Measurements from ENCODE around the gene AGXT.

The AGXT gene

GRCh38 chr2:240911641-240912265, 43.1 kb downstream of the AGXT start:
- no peak for ATAC-seq
- TF ChIP-seq, protein P1, sequence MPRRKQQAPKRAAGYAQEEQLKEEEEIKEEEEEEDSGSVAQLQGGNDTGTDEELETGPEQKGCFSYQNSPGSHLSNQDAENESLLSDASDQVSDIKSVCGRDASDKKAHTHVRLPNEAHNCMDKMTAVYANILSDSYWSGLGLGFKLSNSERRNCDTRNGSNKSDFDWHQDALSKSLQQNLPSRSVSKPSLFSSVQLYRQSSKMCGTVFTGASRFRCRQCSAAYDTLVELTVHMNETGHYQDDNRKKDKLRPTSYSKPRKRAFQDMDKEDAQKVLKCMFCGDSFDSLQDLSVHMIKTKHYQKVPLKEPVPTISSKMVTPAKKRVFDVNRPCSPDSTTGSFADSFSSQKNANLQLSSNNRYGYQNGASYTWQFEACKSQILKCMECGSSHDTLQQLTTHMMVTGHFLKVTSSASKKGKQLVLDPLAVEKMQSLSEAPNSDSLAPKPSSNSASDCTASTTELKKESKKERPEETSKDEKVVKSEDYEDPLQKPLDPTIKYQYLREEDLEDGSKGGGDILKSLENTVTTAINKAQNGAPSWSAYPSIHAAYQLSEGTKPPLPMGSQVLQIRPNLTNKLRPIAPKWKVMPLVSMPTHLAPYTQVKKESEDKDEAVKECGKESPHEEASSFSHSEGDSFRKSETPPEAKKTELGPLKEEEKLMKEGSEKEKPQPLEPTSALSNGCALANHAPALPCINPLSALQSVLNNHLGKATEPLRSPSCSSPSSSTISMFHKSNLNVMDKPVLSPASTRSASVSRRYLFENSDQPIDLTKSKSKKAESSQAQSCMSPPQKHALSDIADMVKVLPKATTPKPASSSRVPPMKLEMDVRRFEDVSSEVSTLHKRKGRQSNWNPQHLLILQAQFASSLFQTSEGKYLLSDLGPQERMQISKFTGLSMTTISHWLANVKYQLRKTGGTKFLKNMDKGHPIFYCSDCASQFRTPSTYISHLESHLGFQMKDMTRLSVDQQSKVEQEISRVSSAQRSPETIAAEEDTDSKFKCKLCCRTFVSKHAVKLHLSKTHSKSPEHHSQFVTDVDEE (CRISPR knock-in tag; IDR thresholded peaks at IDR 0.05), result no peak
- no peak for TF ChIP-seq ARNTL (CRISPR knock-in tag; IDR thresholded peaks at IDR 0.05; ENCODE audit: borderline replicate concordance, low read depth)
- TF ChIP-seq OSR1 (CRISPR knock-in tag; IDR thresholded peaks at IDR 0.05), result no peak
- TF ChIP-seq ZNF8 (CRISPR knock-in tag; IDR thresholded peaks at IDR 0.05), result no peak
- TF ChIP-seq ISL1 (CRISPR knock-in tag; IDR thresholded peaks at IDR 0.05), result no peak
- TF ChIP-seq POU6F1 (CRISPR knock-in tag; IDR thresholded peaks at IDR 0.05; ENCODE audit: borderline replicate concordance, low read depth), result no peak
- no peak for TF ChIP-seq RARB (CRISPR knock-in tag; IDR thresholded peaks at IDR 0.05)
- TF ChIP-seq ZFP3 (CRISPR knock-in tag; IDR thresholded peaks at IDR 0.05), result no peak
- TF ChIP-seq CSDC2 (CRISPR knock-in tag; IDR thresholded peaks at IDR 0.05), result no peak
- no peak for TF ChIP-seq TCF4 (CRISPR knock-in tag; IDR thresholded peaks at IDR 0.05; ENCODE audit: borderline replicate concordance)
- no peak for TF ChIP-seq CSRNP3 (CRISPR knock-in tag; IDR thresholded peaks at IDR 0.05)
- no peak for TF ChIP-seq BACH2 (CRISPR knock-in tag; IDR thresholded peaks at IDR 0.05; ENCODE audit: borderline replicate concordance)
- TF ChIP-seq ZFP30 (CRISPR knock-in tag; IDR thresholded peaks at IDR 0.05), result no peak
- TF ChIP-seq ESRRG (CRISPR knock-in tag; IDR thresholded peaks at IDR 0.05), result no peak
- TF ChIP-seq ZNF565 (CRISPR knock-in tag; conservative IDR thresholded peaks at IDR 0.05; ENCODE audit: low read depth), result no peak
- no peak for TF ChIP-seq TOX (CRISPR knock-in tag; IDR thresholded peaks at IDR 0.05; ENCODE audit: borderline replicate concordance)

DNA sequence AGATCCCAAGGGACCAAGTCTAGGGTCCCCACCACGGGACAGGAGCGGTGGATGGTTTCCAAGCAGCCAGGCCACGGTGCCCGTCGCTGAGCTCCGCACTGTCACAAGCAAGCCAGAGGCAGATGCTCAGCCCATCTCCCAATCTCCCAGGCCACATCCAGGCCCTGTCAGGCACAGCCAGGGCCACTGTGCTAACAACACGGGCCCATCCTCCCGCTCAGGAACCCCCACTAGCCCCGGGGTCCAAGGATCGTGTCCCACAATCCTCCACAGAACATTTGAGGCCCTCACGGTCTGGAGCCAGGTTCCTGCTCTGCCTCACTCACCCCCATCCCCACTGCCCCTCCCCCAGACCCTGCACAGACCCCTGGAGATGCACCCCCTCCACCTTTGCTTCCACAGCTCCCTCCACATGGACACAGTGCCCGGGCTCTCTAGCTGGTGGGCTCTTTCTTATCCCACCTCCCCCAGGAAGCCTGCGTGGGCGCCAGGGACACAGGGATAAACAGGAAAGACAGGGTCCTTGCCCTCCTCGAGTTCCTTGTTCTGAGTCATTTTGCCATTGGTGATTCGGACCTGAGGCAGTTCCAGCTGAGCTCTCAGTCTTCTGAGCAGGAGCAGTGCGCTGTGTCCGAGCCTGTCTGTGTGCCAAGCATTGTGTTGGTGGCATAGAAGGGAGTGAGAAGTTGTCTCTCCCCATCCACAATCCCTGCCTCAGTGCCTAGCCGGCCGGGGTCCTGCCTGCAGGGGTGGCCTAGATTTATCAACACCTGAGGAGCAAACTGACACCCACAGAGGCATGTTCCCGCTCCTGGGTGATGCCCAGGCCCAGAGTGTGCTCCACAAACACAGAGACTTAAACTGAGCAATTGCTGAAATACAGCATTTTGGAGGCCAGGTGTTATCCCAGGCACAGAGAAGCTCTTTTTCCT, 44.5 kb downstream of the AGXT start:
- no peak for ATAC-seq
- no peak for TF ChIP-seq TOX (CRISPR knock-in tag; IDR thresholded peaks at IDR 0.05; ENCODE audit: borderline replicate concordance)
- TF ChIP-seq ZFP30 (CRISPR knock-in tag; IDR thresholded peaks at IDR 0.05), result no peak
- TF ChIP-seq ESRRG (CRISPR knock-in tag; IDR thresholded peaks at IDR 0.05), result no peak
- TF ChIP-seq ZNF8 (CRISPR knock-in tag; IDR thresholded peaks at IDR 0.05), result no peak
- no peak for TF ChIP-seq ZC3H10 (CRISPR knock-in tag; IDR thresholded peaks at IDR 0.05)
- TF ChIP-seq, protein P2, sequence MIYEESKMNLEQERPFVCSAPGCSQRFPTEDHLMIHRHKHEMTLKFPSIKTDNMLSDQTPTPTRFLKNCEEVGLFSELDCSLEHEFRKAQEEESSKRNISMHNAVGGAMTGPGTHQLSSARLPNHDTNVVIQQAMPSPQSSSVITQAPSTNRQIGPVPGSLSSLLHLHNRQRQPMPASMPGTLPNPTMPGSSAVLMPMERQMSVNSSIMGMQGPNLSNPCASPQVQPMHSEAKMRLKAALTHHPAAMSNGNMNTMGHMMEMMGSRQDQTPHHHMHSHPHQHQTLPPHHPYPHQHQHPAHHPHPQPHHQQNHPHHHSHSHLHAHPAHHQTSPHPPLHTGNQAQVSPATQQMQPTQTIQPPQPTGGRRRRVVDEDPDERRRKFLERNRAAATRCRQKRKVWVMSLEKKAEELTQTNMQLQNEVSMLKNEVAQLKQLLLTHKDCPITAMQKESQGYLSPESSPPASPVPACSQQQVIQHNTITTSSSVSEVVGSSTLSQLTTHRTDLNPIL (CRISPR knock-in tag; IDR thresholded peaks at IDR 0.05; ENCODE audit: low read depth), result no peak
- no peak for TF ChIP-seq ARNTL (CRISPR knock-in tag; IDR thresholded peaks at IDR 0.05; ENCODE audit: borderline replicate concordance, low read depth)
- no peak for TF ChIP-seq BACH2 (CRISPR knock-in tag; IDR thresholded peaks at IDR 0.05; ENCODE audit: borderline replicate concordance)
- no peak for TF ChIP-seq OSR1 (CRISPR knock-in tag; IDR thresholded peaks at IDR 0.05)
- TF ChIP-seq GLIS3 (CRISPR knock-in tag; IDR thresholded peaks at IDR 0.05), result no peak
- TF ChIP-seq ZNF70 (CRISPR knock-in tag; IDR thresholded peaks at IDR 0.05), result no peak
- no peak for TF ChIP-seq ISL1 (CRISPR knock-in tag; IDR thresholded peaks at IDR 0.05)
- no peak for TF ChIP-seq CSRNP3 (CRISPR knock-in tag; IDR thresholded peaks at IDR 0.05)
- TF ChIP-seq ZFP3 (CRISPR knock-in tag; IDR thresholded peaks at IDR 0.05), result no peak
- TF ChIP-seq RARB (CRISPR knock-in tag; IDR thresholded peaks at IDR 0.05), result no peak
- no peak for TF ChIP-seq ZNF565 (CRISPR knock-in tag; conservative IDR thresholded peaks at IDR 0.05; ENCODE audit: low read depth)
- TF ChIP-seq SNAI2 (CRISPR knock-in tag; IDR thresholded peaks at IDR 0.05), result no peak
- TF ChIP-seq TCF4 (CRISPR knock-in tag; IDR thresholded peaks at IDR 0.05; ENCODE audit: borderline replicate concordance), result no peak
- no peak for TF ChIP-seq POU6F1 (CRISPR knock-in tag; IDR thresholded peaks at IDR 0.05; ENCODE audit: borderline replicate concordance, low read depth)
- no peak for TF ChIP-seq PPARA (CRISPR knock-in tag; IDR thresholded peaks at IDR 0.05; ENCODE audit: borderline replicate concordance)
